Activated B cell treated with CpG ODN at 0.5 μM for 24 hours (primary cell): ENCODE measurements around the gene USPL1. TPM values are rescaled to one million over a fixed set of nuclear protein-coding genes. Genes with fewer than 3 reads are reported as not detected.

Experiments
- ATAC-seq: fragments of 200-7000 bp; cut with Tn5 transposase; one replicate; pipeline ENCODE4 v1.10.0; 2021; ENCODE audit warnings: low read depth, mild to moderate bottlenecking, moderate library complexity
- CTCF ChIA-PET: fragments of 350-600 bp; sonication (Branson Sonifier 250); formaldehyde crosslinking; loops from one replicate; lab custom pipeline; 2021; ENCODE audit warnings: antibody characterized with exemption; lab: Charles Lee
- POLR2A ChIA-PET: fragments of 350-600 bp; sonication (Branson Sonifier 250); formaldehyde crosslinking; loops from one replicate; lab custom pipeline; 2021; ENCODE audit warnings: antibody characterized with exemption; lab: Charles Lee
- DNase-seq: peaks from one replicate; pipeline ENCODE4 v3.0.0; 2022
- H3K27ac Mint-ChIP-seq: one replicate; pipeline ENCODE4 v1.8.0; 2020; ENCODE audit warnings: mixed read lengths
- H3K27me3 Mint-ChIP-seq: one replicate; pipeline ENCODE4 v1.8.0; 2021; ENCODE audit warnings: mixed read lengths
- H3K36me3 Mint-ChIP-seq: one replicate; pipeline ENCODE4 v1.8.0; 2021; ENCODE audit warnings: low read depth, mixed read lengths
- H3K4me1 Mint-ChIP-seq: one replicate; pipeline ENCODE4 v1.8.0; 2021; ENCODE audit warnings: mixed read lengths
- H3K4me3 Mint-ChIP-seq: one replicate; pipeline ENCODE4 v1.8.0; 2020; ENCODE audit warnings: mild to moderate bottlenecking, mixed read lengths
- H3K9me3 Mint-ChIP-seq: one replicate; pipeline ENCODE4 v1.8.0; 2020; ENCODE audit warnings: mixed read lengths
- intact Hi-C: fragments of 100-400 bp; cut with micrococcal nuclease; formaldehyde crosslinking; loops from one replicate; pipeline ENCODE4 v1.15.1; 2024
- total RNA-seq: library from RNA; stranded (reverse); gene quantifications from 2 replicates; pipeline ENCODE4 v1.2.3, GENCODE V29; 2022
- TF ChIP-seq, protein P1 (sequence below): fragments of 200-600 bp; IDR thresholded peaks from one replicate; pipeline ENCODE4 v1.8.0; 2022; ENCODE audit warnings: antibody characterized with exemption, mild to moderate bottlenecking

USPL1 gene
- total RNA-seq, 1 donor from 2014 or later: 33.6 TPM

DNA sequence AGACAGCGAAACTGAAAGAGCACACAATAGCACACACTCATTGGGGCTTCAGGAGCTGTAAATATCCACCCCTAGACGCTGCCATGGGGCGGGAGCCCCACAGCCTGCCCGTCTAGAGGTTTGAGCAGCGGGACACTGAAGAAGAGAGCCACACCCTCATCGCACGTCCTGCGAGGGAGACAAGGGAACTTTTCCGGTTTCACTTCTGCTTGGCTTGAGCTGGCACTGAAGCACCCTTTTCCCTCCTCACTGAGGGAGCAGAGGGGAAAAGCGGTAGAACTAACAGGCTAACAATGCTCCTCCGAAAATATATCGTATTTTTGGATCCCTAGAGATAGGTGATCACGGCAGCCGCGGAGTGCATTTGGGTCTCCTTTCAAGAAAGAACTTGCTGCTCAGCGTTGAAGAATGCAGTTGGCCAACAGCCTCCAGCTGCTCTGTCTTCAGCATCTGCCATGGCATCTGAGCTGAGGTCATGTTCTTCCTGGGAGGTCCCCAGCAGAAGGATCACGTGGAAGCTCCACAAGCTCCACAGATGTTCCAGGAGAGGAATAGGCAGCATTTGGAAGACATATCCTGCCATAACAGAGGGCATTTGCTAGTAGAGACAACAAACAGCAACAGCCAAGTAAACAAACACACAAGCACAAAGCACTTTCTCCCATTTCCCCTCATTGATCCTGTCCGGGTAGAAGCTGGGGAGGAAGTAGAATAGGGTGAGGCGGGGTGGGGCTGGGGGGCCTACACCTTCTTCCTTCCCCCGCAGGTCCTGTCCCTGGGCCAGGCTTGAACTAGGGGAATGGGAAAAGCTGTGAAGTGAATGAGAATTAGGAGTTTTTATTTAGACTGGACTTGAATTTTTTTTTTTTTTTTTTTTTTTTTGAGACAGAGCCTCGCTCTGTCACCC lies 72.8 kb downstream of the USPL1 start:
- peaks cover 18% of the 10 kb centered on the region for H3K4me1 Mint-ChIP-seq
- peaks cover 3% of the 10 kb centered on the region for H3K27me3 Mint-ChIP-seq
- peak overlapping the region; percentile 76 for H3K4me3 Mint-ChIP-seq
- H3K36me3 Mint-ChIP-seq: no peaks in the 10 kb centered on the region
- peak overlapping the region; percentile 71 for H3K27ac Mint-ChIP-seq
- TF ChIP-seq, protein P1, sequence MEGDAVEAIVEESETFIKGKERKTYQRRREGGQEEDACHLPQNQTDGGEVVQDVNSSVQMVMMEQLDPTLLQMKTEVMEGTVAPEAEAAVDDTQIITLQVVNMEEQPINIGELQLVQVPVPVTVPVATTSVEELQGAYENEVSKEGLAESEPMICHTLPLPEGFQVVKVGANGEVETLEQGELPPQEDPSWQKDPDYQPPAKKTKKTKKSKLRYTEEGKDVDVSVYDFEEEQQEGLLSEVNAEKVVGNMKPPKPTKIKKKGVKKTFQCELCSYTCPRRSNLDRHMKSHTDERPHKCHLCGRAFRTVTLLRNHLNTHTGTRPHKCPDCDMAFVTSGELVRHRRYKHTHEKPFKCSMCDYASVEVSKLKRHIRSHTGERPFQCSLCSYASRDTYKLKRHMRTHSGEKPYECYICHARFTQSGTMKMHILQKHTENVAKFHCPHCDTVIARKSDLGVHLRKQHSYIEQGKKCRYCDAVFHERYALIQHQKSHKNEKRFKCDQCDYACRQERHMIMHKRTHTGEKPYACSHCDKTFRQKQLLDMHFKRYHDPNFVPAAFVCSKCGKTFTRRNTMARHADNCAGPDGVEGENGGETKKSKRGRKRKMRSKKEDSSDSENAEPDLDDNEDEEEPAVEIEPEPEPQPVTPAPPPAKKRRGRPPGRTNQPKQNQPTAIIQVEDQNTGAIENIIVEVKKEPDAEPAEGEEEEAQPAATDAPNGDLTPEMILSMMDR: no peak
- ChIA-PET CTCF (interaction anchor here (1.1 kb wide), 1 partner anchor 558 kb away, joined by 3 read pairs; no protein-coding TSS in a partner anchor), POLR2A (interaction anchor here (0.6 to 0.8 kb wide), 3 partner anchors 18 to 74 kb away, joined by 4 to 6 read pairs (median 5); no protein-coding TSS in a partner anchor)
- intact Hi-C loops: loop anchor here (2.0 kb wide), 1 partner anchor 16 kb away; no protein-coding TSS in a partner anchor
- peak; percentile 83 for ATAC-seq
- DNase-seq: peak; percentile 27
- peaks cover 2% of the 10 kb centered on the region for H3K9me3 Mint-ChIP-seq

DNA sequence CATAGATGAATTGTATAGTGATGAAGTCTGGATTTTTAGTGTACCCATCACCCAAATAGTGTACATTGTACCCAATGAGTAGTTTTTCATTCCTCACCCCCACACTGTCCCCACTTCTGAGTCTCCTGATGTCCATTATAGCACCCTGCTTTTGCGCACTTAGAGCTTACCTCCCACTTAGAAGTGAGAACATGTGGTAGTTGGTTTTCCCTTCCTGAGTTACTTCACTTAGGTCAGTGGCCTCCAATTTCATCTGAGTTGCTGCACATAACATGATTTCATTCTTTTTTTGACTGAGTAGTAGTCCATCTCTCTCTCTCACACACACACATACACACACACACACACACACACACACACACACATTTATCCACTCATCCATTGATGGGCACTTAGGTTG lies 74.4 kb downstream of the USPL1 start:
- DNase-seq (no peak), ATAC-seq (no peak)
- H3K4me3 Mint-ChIP-seq: no peak overlapping the region
- TF ChIP-seq, protein P1: no peak
- peaks cover 3% of the 10 kb centered on the region for H3K27me3 Mint-ChIP-seq
- POLR2A ChIA-PET: no interaction called here
- H3K9me3 Mint-ChIP-seq: peaks cover 2% of the 10 kb centered on the region
- CTCF ChIA-PET: no interaction called here
- H3K36me3 Mint-ChIP-seq: no peaks in the 10 kb centered on the region
- intact Hi-C loops: no loop called here
- peaks cover 30% of the 10 kb centered on the region for H3K4me1 Mint-ChIP-seq
- no peak overlapping the region for H3K27ac Mint-ChIP-seq

DNA sequence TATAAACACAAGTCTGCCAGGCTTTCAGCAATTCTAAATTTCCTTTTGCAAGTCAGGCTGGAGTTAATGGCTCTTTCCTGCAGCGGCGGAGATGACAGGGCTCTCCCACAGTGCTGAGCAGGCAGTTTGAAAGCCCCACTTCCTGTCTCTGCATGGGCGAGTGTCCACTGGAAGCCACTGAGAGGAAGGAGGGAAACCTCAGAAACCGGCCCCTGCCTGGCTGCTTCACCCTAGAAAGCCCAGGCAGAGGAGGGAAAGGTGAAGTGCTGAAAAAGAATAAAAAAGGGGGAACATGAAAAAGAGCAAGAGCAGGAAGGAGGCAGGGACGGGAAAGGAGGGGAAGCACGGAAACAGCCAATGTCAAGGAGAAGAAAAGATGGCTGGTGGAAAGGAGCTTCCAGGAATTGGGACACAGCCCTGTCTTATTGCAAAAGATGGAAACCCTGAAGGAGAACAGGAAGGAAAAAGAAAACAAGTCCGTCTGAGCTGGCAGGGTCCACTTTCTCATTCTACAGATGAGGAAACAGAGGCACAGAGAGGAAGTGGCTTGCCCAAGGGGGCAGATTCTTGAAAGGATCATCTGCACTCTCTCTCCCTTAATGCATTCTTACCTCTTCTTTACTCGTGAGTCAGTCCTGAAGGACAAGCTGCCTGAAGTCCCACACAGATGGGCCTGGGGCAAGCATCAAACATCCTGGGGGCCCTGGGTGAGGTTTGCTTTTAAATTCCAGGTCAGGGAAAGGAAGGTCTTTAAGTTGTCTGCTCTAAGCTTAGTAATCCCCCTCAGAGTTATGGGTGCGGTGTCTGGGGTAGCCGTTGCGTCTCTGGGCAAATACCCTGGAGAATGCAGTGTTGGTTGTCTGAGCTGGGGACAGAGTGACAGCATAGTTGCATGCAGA lies 78.8 kb downstream of the USPL1 start:
- Mint-ChIP-seq H3K4me3 (no peak overlapping the region), H3K4me1 (peaks cover 21% of the 10 kb centered on the region), H3K9me3 (no peaks in the 10 kb centered on the region), H3K27me3 (peaks cover 3% of the 10 kb centered on the region), H3K36me3 (no peaks in the 10 kb centered on the region), H3K27ac (peak overlapping the region; percentile 42)
- CTCF ChIA-PET: no interaction called here
- ATAC-seq: no peak
- DNase-seq: no peak
- POLR2A ChIA-PET: no interaction called here
- intact Hi-C loops: no loop called here
- TF ChIP-seq, protein P1: no peak

DNA sequence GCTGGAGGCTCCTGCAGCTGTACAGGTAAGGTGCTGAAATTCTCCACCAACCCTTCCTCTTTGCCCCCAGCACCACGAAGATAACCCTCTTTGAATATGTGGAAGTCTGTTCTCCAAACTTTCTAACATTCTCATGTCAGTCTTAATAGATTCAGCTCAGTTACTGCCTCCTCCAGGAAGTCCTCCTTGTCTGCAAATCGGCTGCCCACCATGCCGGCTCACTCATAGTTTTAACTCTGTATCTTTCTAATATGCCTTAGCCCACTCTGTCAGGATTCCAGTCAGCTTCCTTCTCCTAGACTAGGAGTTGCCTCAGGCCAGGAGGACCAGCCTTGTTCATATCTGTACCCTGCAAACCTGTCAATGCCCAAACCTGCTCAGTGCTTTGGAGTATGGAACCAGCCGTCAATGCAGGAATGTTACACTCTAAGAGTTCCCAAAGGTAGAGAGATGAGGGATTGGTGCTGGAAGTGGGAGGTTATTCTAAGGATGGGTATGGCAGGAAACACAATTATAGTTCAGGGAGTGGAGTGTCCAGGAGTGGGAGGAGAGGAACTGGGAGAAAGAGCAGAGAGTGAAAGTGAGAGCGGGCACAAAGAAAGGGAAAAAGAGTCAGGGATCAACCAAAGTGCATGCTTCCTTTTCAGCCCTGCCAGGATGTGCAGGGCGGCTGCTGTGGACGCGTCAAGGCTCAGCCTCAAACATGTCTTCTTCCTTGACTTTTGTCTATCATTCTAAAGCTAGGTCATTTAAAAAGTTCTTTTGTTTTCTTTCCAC lies 79.6 kb downstream of the USPL1 start:
- Mint-ChIP-seq H3K4me1 (peaks cover 21% of the 10 kb centered on the region), H3K27ac (no peak overlapping the region), H3K9me3 (no peaks in the 10 kb centered on the region), H3K4me3 (no peak overlapping the region), H3K36me3 (no peaks in the 10 kb centered on the region), H3K27me3 (peaks cover 3% of the 10 kb centered on the region)
- ATAC-seq (no peak), DNase-seq (no peak)
- ChIA-PET POLR2A (no interaction called here), CTCF (no interaction called here)
- intact Hi-C loops: no loop called here
- TF ChIP-seq, protein P1: no peak
